Measurements from ENCODE around the gene CFTR.
"Not testable (repeated sequence)": the region's sequence is repeated elsewhere in the genome, so short reads cannot be mapped to it uniquely, and the experiment has no call there.

DNA sequence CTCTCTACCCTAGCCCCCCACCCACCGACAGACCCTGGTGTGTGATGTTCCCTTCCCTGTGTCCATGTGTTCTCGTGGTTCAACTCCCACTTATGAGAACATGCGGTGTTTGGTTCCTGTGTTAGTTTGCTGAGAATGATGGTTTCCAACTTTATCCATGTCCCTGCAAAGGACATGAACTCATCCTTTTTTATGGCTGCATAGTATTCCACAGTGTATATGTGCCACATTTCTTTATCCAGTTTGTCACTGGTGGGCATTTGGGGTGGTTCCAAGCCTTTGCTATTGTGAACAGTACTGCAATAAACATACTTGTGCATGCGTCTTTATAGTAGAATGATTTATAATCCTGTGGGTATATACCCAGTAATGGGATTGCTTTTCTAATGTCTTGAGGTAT is 228.3 kb downstream of the CFTR start:
- TF ChIP-seq, protein P1, sequence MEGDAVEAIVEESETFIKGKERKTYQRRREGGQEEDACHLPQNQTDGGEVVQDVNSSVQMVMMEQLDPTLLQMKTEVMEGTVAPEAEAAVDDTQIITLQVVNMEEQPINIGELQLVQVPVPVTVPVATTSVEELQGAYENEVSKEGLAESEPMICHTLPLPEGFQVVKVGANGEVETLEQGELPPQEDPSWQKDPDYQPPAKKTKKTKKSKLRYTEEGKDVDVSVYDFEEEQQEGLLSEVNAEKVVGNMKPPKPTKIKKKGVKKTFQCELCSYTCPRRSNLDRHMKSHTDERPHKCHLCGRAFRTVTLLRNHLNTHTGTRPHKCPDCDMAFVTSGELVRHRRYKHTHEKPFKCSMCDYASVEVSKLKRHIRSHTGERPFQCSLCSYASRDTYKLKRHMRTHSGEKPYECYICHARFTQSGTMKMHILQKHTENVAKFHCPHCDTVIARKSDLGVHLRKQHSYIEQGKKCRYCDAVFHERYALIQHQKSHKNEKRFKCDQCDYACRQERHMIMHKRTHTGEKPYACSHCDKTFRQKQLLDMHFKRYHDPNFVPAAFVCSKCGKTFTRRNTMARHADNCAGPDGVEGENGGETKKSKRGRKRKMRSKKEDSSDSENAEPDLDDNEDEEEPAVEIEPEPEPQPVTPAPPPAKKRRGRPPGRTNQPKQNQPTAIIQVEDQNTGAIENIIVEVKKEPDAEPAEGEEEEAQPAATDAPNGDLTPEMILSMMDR (IDR thresholded peaks at IDR 0.05; ENCODE audit: low read depth, low read length) = not testable (repeated sequence)
- not testable (repeated sequence) for TF ChIP-seq EZH2phosphoT487 (IDR thresholded peaks at IDR 0.05; ENCODE audit: low read depth)

All from OCI-LY3 (cell line).